GM21786 (cell line): ENCODE measurements around the gene DNMT3A.
A peak's percentile ranks its signal among the peaks of the same experiment; 100 is the strongest.

Experiments
- ATAC-seq: cut with Tn5 transposase; IDR thresholded peaks from one replicate; pipeline ENCODE4 v1.9.1; 2021; ENCODE audit not compliant: unreplicated experiment

Gene DNMT3A

DNA sequence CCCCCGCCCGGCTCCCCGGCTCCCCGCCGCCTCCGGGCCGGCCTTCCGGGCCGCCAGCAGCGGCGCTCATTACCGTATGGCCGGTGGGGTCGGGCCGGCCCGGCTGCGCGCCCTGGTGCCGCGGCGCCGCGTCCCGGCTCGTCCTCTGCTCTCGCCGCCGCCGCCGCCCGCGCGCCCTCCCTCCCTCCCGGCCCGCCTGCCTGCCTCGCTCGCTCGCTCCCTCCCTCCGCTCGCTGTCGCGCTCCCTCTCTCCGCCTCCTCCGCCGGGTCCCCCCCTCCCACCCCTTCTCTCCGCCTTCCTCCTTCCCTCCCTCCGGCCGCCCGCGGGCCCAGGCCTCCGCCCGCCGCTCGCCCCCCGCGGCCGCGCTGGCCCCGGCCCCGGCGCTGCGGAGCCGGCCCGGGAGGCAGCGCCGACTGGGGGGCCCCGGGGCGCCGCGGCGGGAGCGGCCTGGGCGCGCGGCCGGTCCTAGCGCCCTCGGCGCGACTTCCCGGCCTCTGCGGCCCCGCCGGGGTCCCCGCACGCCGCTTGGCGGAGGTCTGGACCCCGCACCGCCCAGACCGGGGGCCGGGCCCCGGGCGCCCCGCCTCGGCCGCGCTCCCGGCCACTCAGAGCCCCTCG lies at the start of gene DNMT3A:
TSS of gene DNMT3A (minus strand) at position 173 of the 619 bp plus-strand sequence. CDS start 27,941 bp downstream, outside the sequence.
- peak; percentile 18 for ATAC-seq

DNA sequence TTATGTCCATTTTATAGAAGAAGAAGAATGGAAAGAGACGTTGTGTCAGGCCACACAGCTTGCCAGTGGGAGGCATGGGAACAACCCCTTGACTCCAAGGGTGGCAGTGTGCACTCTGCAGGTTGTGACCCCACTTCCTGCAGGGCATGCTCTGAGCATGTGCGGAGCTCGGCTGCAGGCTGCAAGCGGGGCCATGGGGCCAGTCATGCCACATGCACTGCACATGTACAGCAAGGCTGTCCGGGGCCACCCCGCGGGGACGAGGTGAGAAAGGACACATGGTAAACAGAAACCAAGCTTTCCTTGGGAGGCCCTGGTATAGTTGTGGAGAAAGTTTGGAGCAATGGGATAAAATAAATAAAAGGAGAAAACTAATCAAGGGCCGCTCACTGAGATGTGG lies 47.4 kb upstream of the DNMT3A start:
- ATAC-seq = no peak

DNA sequence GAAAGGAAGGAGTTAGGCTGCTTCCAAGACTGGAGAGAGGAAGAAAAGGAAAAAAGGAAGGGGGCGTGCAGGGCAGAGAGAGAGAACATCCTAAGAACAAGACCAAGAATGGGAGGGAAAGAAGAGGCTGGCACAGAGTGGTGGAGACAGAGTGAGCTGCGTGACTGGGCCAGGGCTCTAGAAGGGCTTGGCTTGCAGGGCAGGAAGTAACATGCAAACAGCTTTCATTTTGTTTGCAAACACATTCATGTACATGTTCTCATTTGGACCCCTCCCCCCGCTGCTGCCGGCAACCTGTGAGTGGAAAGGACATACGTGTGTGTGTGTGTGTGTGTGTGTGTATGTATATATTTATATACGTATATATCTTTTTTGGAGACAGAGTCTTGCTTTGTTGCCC lies 46.8 kb upstream of the DNMT3A start:
- peak; percentile 56 for ATAC-seq

DNA sequence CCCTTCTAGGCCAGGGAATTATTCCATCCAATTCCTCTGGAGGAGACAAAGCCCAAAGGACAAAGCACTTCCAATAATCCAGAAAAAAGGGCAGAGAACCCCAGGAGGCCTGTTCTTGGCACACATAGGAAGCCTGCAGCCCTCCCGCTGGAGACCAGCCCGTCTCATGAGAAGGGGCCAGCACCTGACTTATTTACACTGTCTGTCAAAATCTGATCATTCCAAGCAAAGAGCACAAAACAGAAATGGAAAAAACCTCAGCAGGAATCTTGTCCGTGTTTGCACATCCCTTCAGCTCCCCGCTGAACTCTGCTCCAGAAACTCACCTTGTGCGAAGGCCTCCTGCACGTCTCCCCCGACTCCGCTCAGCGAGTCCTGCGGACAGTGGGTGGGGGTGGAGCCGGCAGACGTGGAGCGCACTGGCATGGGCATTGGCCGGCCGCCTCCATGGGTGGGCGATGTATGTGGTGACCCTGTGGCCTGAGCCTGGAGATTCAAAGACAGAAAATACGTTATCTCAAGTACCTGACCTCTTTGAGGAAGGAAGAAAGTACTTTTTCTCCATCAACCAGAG lies 46.2 kb upstream of the DNMT3A start:
- no peak for ATAC-seq

DNA sequence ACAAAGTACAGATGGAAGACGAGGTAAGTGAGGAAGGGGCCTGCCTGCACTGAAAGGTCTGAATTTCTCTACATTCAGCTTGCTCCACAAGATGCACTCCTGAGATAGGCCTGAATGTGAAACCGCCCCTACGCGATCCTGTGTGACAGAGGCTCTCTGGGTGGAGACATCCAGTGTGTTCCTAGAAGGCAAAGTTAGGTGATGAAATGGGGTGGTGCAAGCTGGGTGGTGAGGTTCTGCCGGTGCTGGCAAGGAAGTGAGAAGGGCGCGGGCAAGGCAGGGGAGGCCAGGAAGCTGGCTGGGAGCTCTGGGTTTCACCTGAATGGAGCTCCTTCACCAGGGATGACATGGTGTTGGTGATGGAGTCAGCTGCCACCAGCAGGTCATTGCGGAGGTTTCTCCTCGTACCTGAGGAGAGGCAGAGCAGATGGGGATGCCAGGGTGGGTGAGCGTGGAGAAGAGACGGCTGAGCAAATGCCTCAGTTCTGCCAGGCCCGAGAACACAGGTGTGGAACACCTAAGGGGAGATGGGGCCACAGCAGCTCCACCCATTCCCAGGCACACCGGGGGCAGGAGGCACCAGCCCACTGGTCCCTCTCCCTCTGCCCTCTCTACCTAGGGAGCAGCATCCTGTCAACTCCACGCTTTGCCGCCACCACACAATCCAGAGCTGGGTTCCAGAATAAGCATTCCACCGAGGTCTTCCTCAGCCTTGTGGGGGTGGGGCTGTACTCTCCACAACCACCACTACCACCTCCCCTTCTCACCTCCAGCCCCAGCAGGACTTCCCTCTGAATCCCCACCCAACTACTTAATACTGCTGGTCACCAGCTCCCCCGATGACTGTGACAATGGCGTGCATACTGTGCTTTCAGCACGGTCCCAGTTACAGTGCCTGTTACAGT lies 45.5 kb upstream of the DNMT3A start:
- no peak for ATAC-seq

DNA sequence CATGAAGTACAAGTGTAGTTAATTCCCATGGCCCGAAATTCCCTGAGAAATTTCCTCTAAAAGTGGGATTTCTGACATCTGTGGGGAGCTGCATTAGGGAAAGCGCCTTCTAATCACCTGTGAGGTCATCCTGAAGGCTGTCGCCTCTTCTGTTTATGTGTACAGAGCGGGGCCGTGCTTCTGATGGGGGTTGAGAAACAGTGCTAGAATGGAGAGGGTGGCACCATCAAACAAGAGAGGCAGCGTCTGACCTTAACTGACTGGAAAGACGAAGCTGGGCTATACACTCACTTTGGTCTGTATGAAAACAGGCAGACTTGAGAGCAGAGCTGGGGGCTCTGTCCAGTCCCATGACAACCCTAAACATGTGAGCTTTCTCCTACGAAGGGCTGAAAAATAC lies 44.2 kb upstream of the DNMT3A start:
- no peak for ATAC-seq

DNA sequence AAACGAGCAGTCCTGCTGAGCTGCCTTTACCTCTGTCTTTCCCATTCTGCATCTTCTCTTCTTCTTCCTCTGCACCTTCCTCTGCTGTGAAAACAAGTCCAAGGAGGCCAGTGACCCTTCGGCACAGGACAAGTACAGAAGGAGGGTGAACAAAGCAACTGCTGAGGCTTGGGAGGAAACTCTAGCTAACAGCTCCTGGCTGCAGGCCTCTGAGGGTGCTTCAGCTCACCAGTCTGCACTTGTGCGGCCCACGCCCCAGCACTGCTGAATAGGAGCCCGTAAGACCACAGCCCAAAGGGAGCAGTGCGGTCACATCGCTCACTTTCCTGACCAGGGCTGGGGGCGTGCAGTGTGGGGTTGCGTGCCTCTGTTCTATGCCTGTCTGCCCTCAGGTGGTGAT lies 42.1 kb upstream of the DNMT3A start:
- ATAC-seq = no peak

DNA sequence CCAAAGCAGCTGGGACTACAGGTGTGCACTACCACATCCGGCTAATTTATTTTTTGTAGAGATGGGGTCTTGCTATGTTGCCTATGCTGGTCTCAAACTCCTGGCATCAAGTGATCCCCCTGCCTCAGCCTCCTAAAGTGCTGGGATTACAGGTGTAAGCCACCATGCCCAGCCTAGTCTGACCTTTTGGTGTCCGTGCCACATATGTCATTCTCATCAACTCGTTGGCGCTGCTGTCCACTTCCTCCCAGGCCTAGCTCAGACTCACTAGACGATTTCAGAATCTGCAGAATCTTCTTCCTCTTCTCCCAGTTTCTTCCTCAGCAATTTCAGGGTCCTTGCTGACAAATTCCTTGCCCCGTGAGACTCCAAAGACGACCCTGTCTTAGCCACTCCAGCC lies 39.8 kb upstream of the DNMT3A start:
- ATAC-seq = no peak

DNA sequence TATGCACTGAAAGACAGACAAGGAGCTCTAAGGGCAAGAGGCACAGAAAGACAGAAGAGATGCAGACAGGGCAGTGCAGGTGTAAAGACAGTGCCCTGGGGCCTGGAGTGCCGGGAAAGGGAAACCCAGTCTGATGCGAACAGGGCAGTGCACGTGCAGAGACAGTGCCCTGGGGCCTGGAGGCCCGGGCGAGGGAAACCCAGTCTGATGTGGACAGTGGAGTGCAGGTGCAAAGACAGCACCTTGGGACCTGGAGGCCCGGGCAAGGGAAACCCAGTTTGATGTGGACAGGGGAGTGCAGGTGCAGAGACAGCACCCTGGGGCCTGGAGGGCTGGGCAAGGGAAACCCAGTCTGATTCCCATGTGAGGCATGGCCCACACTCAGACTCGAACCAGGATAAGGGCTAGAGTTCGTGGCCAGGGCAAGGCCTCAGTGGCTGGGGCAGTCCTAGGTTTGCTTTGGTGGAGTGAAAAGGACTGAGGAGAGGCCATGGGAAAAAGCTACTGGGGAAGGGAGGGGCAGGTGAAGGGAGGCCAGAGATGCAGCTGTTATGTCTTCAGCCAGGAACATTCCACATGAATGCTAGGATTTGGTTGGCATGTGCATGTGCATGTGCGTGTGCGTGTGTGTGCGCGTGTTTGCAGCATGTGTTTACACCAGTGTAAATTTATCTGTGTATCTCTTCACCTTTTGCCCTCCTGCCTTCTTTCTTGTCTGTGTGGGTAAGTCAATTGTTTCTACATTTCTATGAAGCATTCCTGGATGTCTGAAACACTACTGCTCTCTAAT lies 39.1 kb upstream of the DNMT3A start:
- ATAC-seq = no peak

DNA sequence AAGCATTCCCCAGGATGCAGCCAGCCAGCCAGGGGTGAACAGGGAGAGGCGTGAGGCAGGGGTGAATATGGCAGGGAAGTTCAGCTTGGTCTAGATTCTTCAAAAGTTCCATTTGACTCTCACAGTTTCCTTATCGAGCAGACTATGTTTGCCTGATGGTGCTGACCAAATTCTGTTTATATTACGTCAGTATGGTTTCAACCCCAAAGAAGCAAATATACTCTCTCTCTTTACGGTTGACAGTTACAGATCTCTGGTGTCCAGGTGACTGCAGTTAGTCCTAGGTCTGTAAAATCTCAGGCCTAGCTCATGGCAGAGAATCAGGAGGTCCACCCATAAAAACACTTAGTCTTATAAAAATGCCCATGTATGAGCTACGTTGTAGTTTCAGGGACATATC lies 38.3 kb upstream of the DNMT3A start:
- no peak for ATAC-seq

DNA sequence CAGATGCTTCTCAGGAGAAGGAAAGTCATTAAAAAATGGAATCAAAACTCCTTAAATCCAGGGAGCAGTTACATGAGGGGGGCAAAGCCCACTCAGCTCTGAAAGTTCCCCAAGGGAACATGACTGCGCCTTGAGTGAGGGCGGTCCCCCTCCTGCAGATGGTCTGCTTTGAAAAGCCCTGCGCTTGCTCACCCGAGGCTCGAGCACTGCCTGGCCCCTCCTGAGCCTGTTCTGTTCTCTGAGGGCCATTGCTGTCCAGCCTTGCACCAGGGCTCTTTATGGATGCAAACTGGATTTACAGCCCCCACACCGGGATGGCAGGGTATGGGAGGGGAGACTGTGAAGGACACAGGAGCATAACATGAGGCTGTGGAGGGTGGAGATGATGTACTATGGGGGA lies 37.8 kb upstream of the DNMT3A start:
- ATAC-seq = no peak

DNA sequence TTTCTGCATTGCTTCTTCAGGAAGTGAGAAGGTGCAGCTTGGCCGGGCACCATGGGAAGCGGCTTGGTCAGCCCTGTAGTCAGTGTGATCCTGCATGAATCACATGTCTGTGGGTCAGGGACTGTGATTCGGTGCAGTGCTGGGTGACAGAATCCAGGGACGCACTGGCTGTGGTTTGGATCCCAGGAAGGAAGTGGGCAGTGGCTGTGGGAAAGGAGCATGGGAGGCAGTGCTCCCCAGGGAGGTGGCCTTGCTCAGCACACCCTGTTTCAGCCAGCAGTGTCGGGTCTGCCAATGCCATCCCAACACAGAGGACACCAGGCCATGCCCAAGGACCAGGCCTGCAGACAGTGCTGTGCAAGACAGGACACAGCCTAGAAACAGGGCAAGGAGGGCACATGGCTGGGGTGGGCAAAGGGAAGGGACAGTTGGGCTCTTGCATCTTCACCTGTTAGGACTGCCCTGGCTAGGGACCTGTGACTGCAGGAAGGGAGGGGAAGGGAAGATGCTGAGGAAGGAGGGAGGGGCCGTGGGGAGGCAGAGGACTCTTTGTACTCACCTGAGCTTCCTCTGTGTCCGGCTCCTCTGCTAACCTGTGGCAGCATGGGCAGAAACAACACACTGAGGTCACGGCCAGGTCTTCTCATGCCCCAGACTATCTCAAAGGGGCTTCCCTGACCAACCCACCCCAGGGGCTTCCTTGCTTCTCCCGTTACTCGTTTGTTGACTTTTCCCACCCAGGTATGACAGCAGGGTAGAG lies 37.2 kb upstream of the DNMT3A start:
- no peak for ATAC-seq

DNA sequence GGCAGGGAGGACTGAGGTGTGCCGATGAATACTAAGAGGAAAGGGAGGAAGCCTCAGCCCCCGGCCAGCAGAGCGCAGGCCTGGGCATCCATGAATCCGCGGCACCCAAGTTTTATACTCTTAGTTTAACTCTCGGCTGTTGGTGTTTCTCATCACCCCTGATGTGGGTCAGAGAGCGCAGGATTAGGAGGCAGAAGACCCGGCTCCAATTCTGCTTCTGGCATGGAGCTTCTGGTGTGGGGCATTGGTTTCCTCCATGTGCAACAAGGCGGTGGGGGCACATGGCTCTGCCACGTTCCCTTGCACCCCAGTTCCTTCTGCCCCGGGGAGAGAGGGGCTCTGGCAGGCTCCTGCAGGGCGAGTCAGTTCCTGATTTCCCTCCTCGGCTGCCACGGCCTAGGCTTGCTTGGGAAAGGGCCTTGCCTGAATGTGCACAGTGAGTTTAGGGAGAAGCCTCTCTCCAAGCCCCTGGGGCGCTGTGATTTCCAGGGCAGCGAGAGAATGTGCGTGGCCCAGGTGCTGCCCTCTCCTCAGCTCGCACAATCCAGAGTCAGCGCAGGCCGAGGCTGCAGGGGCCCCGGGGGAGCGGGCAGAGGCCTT lies 36.2 kb upstream of the DNMT3A start:
- no peak for ATAC-seq

DNA sequence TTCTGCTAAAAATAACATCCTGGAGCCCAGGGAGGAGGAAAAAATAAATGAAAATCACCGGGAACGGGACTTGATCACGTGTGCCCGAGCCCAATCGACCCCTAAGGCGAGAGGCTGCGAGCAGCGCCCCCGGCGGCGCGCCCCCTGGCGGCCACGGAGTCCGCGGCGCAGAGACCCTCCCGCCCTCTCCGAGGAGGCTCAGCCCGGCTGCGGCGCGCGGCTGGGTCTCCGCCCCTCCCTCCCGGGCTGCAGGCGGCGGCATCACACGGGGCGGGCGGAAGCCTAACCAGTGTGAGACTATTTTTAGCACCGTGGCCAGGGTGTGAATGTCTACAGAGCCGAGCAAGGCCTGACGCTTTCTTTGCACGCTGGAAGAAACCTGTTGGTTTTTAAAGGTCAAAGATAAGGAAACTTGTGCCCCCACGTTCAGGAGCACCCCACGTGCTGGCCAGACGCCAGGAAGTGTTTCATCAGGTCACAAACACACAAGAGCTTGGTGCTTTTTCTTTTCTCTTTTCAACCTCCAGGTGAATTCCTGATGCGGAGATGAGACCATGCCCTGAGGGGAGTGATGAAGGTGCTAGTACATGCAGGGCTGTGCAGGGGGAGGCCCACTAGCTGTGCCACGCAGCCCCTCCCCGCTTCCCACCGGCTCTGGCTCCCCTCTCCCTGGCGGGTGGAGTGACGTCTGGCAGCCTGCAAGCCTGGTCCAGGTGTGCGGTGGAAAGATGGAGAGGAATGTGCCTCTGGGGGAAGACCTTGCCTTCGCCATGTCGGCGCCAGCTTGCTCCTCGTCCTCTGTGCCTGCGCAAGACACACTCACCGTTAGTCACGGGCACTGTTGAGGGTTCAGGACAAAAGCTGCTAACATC lies 35.3 kb upstream of the DNMT3A start:
- peak; percentile 96 for ATAC-seq

DNA sequence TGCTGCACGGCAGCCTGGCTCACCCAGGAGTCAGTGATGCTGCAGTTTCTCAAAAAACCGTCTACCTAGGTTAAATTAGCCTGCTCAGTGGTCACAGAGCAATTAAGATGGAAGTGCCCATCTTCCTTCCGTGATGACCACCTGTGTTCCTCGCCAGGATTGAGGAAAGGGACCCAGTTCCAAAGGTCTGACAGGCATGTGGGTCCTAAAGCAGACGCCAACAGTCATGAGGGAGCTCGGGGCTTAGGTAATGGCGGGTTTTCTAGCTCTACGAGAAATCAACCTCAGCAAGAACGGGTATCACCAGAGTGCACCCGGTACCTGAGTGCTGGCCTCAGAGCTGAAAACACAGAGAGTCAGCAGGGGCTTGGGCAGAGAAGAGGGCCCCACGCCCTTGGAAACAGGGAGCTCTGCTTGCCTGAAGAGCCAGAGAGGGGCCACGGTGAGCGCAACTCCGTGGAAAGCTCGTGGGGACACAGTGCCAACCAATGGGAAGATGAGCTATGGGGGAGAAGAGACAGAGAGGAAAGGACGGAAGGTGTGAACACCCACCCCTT lies 34.3 kb upstream of the DNMT3A start:
- ATAC-seq = no peak

DNA sequence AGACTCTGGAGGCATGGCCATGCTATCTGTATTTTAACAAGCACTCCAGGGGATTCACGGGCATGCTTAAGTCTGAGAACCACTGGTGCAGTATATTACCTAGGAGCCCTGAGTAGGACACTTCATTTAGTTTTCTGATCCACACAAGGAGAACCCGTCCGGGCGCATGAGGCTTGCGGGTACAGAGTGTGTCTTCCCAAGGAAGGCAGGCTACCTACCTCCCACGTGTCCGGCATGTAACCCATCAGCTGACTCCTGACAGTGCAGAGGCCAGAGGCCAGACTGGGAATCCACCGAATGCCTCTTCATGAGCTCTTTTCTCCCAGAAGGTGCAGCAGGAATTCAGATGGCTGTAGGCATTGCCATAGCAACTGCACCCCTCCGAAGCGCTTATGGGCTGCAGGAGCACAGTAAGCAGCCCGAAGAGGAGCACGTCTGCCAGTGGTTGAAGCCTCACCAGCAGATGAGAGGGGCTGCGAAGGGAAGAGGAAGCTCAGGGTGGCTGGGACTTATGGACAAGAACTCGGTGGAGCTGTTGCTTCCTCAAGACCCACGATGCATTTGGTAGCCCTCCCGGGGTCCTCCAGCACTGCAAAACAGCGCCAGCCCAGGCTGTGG lies 33.8 kb upstream of the DNMT3A start:
- ATAC-seq = no peak

DNA sequence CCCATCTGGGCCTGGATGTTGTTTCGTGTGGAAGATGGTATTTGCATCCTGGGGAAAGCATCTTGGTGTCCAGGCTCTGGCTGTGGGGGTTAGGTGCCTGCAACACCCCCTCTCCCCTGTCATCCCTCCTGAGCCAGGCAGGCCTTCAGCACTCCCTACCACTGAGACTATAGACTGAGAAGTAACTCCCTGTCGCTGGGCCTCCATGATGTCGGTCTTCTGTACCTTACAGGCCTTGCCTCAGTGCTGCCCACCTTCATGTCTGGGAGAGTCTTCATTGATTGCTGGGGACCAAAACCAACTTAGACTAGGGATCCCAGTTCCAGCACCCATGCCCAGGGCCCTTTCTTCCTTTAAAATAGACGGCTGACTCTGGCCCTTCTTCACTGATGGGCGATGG lies 33.1 kb upstream of the DNMT3A start:
- no peak for ATAC-seq

DNA sequence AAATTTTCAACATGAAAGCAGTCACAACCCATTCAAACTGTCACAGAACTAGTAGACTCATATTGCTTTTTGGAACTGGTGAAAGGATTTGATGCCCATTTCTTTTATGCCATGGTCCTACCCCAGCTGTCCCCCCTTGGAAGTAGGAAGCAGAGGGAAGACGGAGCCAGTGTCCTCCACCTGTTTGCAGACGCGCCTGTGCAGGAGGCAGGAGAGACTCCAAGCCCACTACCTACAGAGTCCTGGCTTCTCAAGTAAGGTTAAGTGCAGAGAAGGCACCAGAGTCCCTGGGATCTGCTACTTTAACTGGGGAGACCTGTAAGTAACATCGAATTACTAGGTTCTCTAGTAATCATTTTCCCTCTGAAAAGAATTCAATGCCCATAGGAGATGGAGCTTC lies 32.7 kb upstream of the DNMT3A start:
- ATAC-seq = no peak
